H1 (cell line): ENCODE results near the gene KLHL17. TPM values are rescaled to one million over a fixed set of nuclear protein-coding genes. Genes with fewer than 3 reads are reported as not detected.

Experiments used
- CTCF ChIA-PET: fragments of 300-600 bp; sonication (Branson Sonifier 250); formaldehyde crosslinking; loops from one replicate; lab custom pipeline; 2021; ENCODE audit not compliant: partially characterized antibody; lab: Charles Lee
- POLR2A ChIA-PET: fragments of 300-600 bp; sonication (Branson Sonifier 250); formaldehyde crosslinking; loops from one replicate; lab custom pipeline; 2021; ENCODE audit warnings: inconsistent platforms; ENCODE audit not compliant: partially characterized antibody; lab: Charles Lee
- DNase-seq, 2 experiments: peaks; one replicate each; pipeline versions ENCODE4 v3.0.0 to v3.0.0-alpha.2; 2010 to 2022; ENCODE audit warnings: low spot score in 2 of 2, low read depth in 1 of 2, mixed read lengths in 1 of 2
- FAIRE-seq: peaks from 2 replicates; lab custom pipeline; 2011; peaks lifted over from hg19 to GRCh38; lab: Jason Lieb, UNC
- H2AFZ ChIP-seq: 2 replicates; pipeline ENCODE4 v1.8.1; 2012; ENCODE audit warnings: low read length, inconsistent platforms
- H2AK5ac ChIP-seq: 2 replicates; pipeline ENCODE4 v1.6.1; 2013; ENCODE audit warnings: low read depth, low read length
- H2BK120ac ChIP-seq: replicated peaks from 2 replicates; pipeline ENCODE3; 2013; ENCODE audit warnings: low read depth, low read length, inconsistent platforms
- H2BK12ac ChIP-seq: 2 replicates; pipeline ENCODE4 v1.6.1; 2013; ENCODE audit warnings: low read depth, low read length
- H2BK15ac ChIP-seq: 2 replicates; pipeline ENCODE4 v1.6.1; 2013; ENCODE audit warnings: low read length
- H2BK20ac ChIP-seq: 2 replicates; pipeline ENCODE4 v1.6.1; 2013; ENCODE audit warnings: low read length
- H2BK5ac ChIP-seq: 2 replicates; pipeline ENCODE4 v1.6.1; 2013; ENCODE audit warnings: low read depth, low read length
- H3K14ac ChIP-seq: 2 replicates; pipeline ENCODE4 v1.6.1; 2013; ENCODE audit warnings: inconsistent platforms; ENCODE audit not compliant: insufficient read length
- H3K18ac ChIP-seq: 2 replicates; pipeline ENCODE4 v1.6.1; 2013; ENCODE audit warnings: low read length; ENCODE audit errors: extremely low read depth
- H3K23ac ChIP-seq: 2 replicates; pipeline ENCODE4 v1.6.1; 2013; ENCODE audit warnings: inconsistent platforms; ENCODE audit not compliant: insufficient read length
- H3K23me2 ChIP-seq: 2 replicates; pipeline ENCODE4 v1.6.1; 2013; ENCODE audit warnings: low read depth, low read length
- H3K27ac ChIP-seq: 2 replicates; pipeline ENCODE4 v1.6.1; 2011; ENCODE audit warnings: low read depth, low read length, inconsistent platforms
- H3K27me3 ChIP-seq, 4 experiments: replicated peaks in 1 of 4; 1 replicate in 1 of 4; 2 replicates in 3 of 4; pipeline versions ENCODE4 v1.6.1 to v1.8.1; 2011 to 2013; ENCODE audit warnings: low read length in 3 of 4, mild to moderate bottlenecking in 3 of 4, inconsistent platforms in 2 of 4, mixed read lengths in 2 of 4, moderate library complexity in 1 of 4; ENCODE audit not compliant: control insufficient read depth in 3 of 4, insufficient read depth in 3 of 4; ENCODE audit errors: extremely low read depth in 1 of 4
- H3K36me3 ChIP-seq, 4 experiments: 2 replicates each; pipeline versions ENCODE4 v1.6.1 to v1.8.1; 2011 to 2013; ENCODE audit warnings: mild to moderate bottlenecking in 4 of 4, low read length in 3 of 4, moderate library complexity in 2 of 4, control low read depth in 1 of 4, inconsistent platforms in 1 of 4; ENCODE audit not compliant: insufficient read depth in 4 of 4, control insufficient read depth in 2 of 4
- H3K4ac ChIP-seq: replicated peaks from 2 replicates; pipeline ENCODE3; 2013; ENCODE audit warnings: low read length, low read depth, mixed read lengths, inconsistent platforms; ENCODE audit not compliant: insufficient read length
- H3K4me1 ChIP-seq, 4 experiments: replicated peaks in 1 of 4; 1 replicate in 1 of 4; 2 replicates in 3 of 4; pipeline versions ENCODE4 v1.6.1 to v1.8.1; 2011 to 2013; ENCODE audit warnings: low read length in 3 of 4, inconsistent platforms in 2 of 4, mixed read lengths in 1 of 4; ENCODE audit not compliant: insufficient read depth in 4 of 4, control insufficient read depth in 3 of 4
- H3K4me2 ChIP-seq, 2 experiments: 2 replicates each; pipeline versions ENCODE4 v1.6.1 to v1.8.1; 2011 to 2013; ENCODE audit warnings: low read depth in 2 of 2, low read length in 2 of 2, control low read depth in 1 of 2, inconsistent platforms in 1 of 2, mild to moderate bottlenecking in 1 of 2; ENCODE audit not compliant: insufficient read depth in 1 of 2
- H3K4me3 ChIP-seq, 4 experiments: fragments of 200-600, 300-600 bp in 1 of 4; sonication (generic), shearing (Covaris generic), sonication (Bioruptor Twin) in 1 of 4; 2 replicates each; pipeline versions ENCODE4 v1.5.1 to v1.8.1; 2011 to 2016; ENCODE audit warnings: low read length in 4 of 4, low read depth in 3 of 4, control low read depth in 2 of 4, inconsistent platforms in 2 of 4, mild to moderate bottlenecking in 2 of 4, mixed read lengths in 1 of 4, moderate library complexity in 1 of 4; ENCODE audit not compliant: insufficient read depth in 2 of 4; ENCODE audit errors: extremely low read depth in 1 of 4
- H3K56ac ChIP-seq: replicated peaks from 2 replicates; pipeline ENCODE3; 2013; ENCODE audit warnings: low read depth, mild to moderate bottlenecking, mixed read lengths, low read length, inconsistent platforms; ENCODE audit not compliant: insufficient read length
- H3K79me1 ChIP-seq: 2 replicates; pipeline ENCODE4 v1.6.1; 2013; ENCODE audit warnings: low read depth, low read length, control low read depth
- H3K79me2 ChIP-seq, 2 experiments: 2 replicates each; pipeline versions ENCODE4 v1.6.1 to v1.8.1; 2012 to 2013; ENCODE audit warnings: low read length in 2 of 2, mild to moderate bottlenecking in 2 of 2, inconsistent platforms in 1 of 2; ENCODE audit not compliant: insufficient read depth in 2 of 2, control insufficient read depth in 1 of 2
- H3K9ac ChIP-seq, 4 experiments: replicated peaks in 1 of 4; 1 replicate in 1 of 4; 2 replicates in 3 of 4; pipeline versions ENCODE4 v1.6.1 to v1.8.1; 2011 to 2013; ENCODE audit warnings: low read depth in 3 of 4, low read length in 3 of 4, control low read depth in 2 of 4, mild to moderate bottlenecking in 2 of 4, moderate library complexity in 2 of 4, inconsistent platforms in 1 of 4; ENCODE audit errors: extremely low read depth in 1 of 4
- H3K9me3 ChIP-seq, 2 experiments: 2 replicates each; pipeline versions ENCODE4 v1.6.1 to v1.8.1; 2012 to 2013; ENCODE audit warnings: mild to moderate bottlenecking in 2 of 2, moderate library complexity in 2 of 2, control low read depth in 1 of 2, inconsistent platforms in 1 of 2, low read depth in 1 of 2, low read length in 1 of 2, mixed read lengths in 1 of 2; ENCODE audit not compliant: insufficient read depth in 2 of 2
- H4K20me1 ChIP-seq, 2 experiments: replicated peaks in 1 of 2; 2 replicates each; pipeline versions ENCODE3 to v1.8.1; 2011 to 2013; ENCODE audit warnings: inconsistent platforms in 2 of 2, low read length in 2 of 2, mild to moderate bottlenecking in 1 of 2; ENCODE audit not compliant: insufficient read depth in 2 of 2, control insufficient read depth in 1 of 2
- H4K5ac ChIP-seq: 2 replicates; pipeline ENCODE4 v1.6.1; 2013; ENCODE audit warnings: low read length, low read depth, mixed read lengths, inconsistent platforms; ENCODE audit not compliant: insufficient read length
- H4K8ac ChIP-seq: 2 replicates; pipeline ENCODE4 v1.8.0; 2013; ENCODE audit warnings: mild to moderate bottlenecking, moderate library complexity, low read length, inconsistent platforms; ENCODE audit not compliant: insufficient read depth; ENCODE audit errors: extremely low read depth
- H4K91ac ChIP-seq: replicated peaks from 2 replicates; pipeline ENCODE3; 2013; ENCODE audit warnings: low read length, mixed read lengths, inconsistent platforms; ENCODE audit not compliant: insufficient read length
- CHD2 ChIP-seq: IDR thresholded peaks from 2 replicates; pipeline ENCODE4 v1.6.1; 2012; ENCODE audit warnings: low read length, improper control_type of control experiment
- WGBS, 2 experiments: shearing (Covaris generic) in 1 of 2; methylation state at CpG; one replicate each; pipeline versions ENCODE4 v1.1.6 to v1.1.7; 2013 to 2015; ENCODE audit warnings: low lambda C conversion rate in 2 of 2, mixed read lengths in 2 of 2, inconsistent platforms in 1 of 2, low coverage in 1 of 2, missing lambda C conversion rate in 1 of 2; ENCODE audit not compliant: insufficient replicate concordance in 2 of 2, insufficient coverage in 1 of 2, insufficient read length in 1 of 2; ENCODE audit errors: extremely low coverage in 1 of 2, missing lambda C conversion rate in 1 of 2; 5-methylcytosine and 5-hydroxymethylcytosine counted together
- polyA plus RNA-seq, 7 experiments: library from polyadenylated mRNA; depleted of rRNA in 3 of 7; stranded (reverse) in 5 of 7; unstranded in 2 of 7; fragments of >200 nt in 5 of 7; fragments of 200-250 nt in 2 of 7; gene quantifications; 1 replicate in 5 of 7; 2 replicates in 1 of 7; 4 replicates in 1 of 7; pipeline versions ENCODE4 v1.2.1 to v1.2.3, GENCODE V29; 2011 to 2013; ENCODE audit warnings: missing spikeins in 2 of 7, mixed read lengths in 2 of 7
- total RNA-seq: library from RNA; stranded (reverse); fragmentation: NEBNext Ultra II Directional; extraction: Animal tissue kit (Norgen Biotek cat#: 25700); gene quantifications from 2 replicates; pipeline ENCODE4 v1.2.1, GENCODE V29; 2021

KLHL17 gene
- total and polyA plus RNA-seq, 2 of the 8 experiments (the other 6 are each of a cell fraction or from before 2014, with no cell fraction given) = 32.6 to 36.1 TPM

DNA sequence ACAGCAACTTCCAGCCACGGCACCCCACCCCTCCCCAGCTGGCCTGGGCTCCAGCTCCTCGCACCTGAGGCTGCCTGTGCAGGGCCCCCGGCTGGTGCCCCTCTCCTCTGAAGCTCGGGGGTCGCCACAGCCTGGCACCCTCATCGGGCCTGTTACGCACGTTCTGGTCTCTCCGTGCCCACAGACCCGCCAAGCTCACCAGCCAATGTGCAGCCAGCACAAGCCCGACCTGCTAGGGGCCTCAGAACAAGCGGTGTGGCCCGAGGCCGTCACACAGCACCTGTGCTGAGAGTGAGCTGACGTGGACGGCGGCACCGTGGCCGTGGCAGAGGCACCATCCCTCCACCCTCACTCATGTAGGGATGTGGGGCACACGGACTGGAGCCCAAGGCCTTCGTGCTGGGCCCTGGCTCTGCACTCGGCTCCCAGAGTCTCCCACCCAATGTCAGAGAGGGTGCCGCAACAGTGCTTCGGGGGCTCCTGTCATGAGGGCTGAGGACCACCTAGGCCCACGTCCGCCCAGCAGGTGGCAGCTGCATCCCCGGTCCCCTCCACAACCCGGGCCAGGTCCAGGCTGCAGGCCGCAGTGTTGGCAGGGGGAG is 41.0 kb upstream of the KLHL17 start:
- no peak overlapping the region for H3K23ac ChIP-seq
- H2BK120ac ChIP-seq = no peak overlapping the region
- no peak overlapping the region for H2BK20ac ChIP-seq
- H4K20me1 ChIP-seq = peaks cover 13 to 24% of the 10 kb centered on the region in 2 experiments
- no peaks in the 10 kb centered on the region for H3K9me3 ChIP-seq
- H4K91ac ChIP-seq = no peak overlapping the region
- no peaks in the 10 kb centered on the region for H3K79me2 ChIP-seq
- H3K27ac ChIP-seq = no peak overlapping the region
- no peaks in the 10 kb centered on the region for H3K79me1 ChIP-seq
- no peak for DNase-seq
- peaks cover 0 to 5% (median 0%) of the 10 kb centered on the region in 4 experiments; a peak in 1 of 8 replicates for H3K36me3 ChIP-seq
- no peak overlapping the region; the same call in 1 of the 2 replicates for H4K8ac ChIP-seq
- no peaks in the 10 kb centered on the region; the same call in 1 of the 2 replicates for H3K23me2 ChIP-seq
- no peak overlapping the region for H3K9ac ChIP-seq
- POLR2A ChIA-PET = interaction anchor here (1.0 to 2.0 kb wide), 6 partner anchors 13 to 105 kb away, joined by 3 to 10 read pairs (median 4); no protein-coding TSS in a partner anchor
- H3K27me3 ChIP-seq = peaks cover 47 to 96% (median 83%) of the 10 kb centered on the region in 4 experiments
- no peak overlapping the region for H3K18ac ChIP-seq
- H3K4me1 ChIP-seq = peaks cover 0 to 22% (median 16%) of the 10 kb centered on the region in 4 experiments; a peak in 6 of 7 replicates
- H2AK5ac ChIP-seq = no peak overlapping the region
- 87% methylated on average over 28 of the region's 29 CpGs; no CpG with 5 or more reads in 1 of the 2 experiments for WGBS, 2 experiments
- H2AFZ ChIP-seq = no peak overlapping the region
- no peak overlapping the region for H3K4me3 ChIP-seq
- H3K4me2 ChIP-seq = no peak overlapping the region
- H2BK15ac ChIP-seq = 0 out of 2 replicates have a peak overlapping the region, but pooled peaks have one; percentile 16
- H3K56ac ChIP-seq = no peak overlapping the region
- H3K14ac ChIP-seq = no peak overlapping the region
- H3K4ac ChIP-seq = no peak overlapping the region
- no peak overlapping the region for H4K5ac ChIP-seq
- CTCF ChIA-PET = interaction anchor here (0.6 to 3.0 kb wide), 6 partner anchors 11 to 33 kb away, joined by 3 to 20 read pairs (median 6); no protein-coding TSS in a partner anchor
- no peak overlapping the region for H2BK5ac ChIP-seq
- no peak for FAIRE-seq
- 0 out of 2 replicates have a peak overlapping the region, but pooled peaks have one; percentile 17 for H2BK12ac ChIP-seq
- no peak for TF ChIP-seq CHD2
